Hepatocyte (in vitro differentiated cells): Measurements from ENCODE around the gene ATP5F1B. TPM values are rescaled to one million over a fixed set of nuclear protein-coding genes. Genes with fewer than 3 reads are reported as not detected.

Source experiments
- DNase-seq: peaks from one replicate; pipeline ENCODE4 v3.0.0-alpha.2; 2016; ENCODE audit warnings: low spot score
- H2AFZ ChIP-seq: fragments of 200-600 bp; sonication (generic); 2 replicates; pipeline ENCODE4 v1.6.0; 2016; ENCODE audit warnings: antibody characterized with exemption, mild to moderate bottlenecking
- H3K27ac ChIP-seq: fragments of 200-600 bp; sonication (generic); 2 replicates; pipeline ENCODE4 v1.5.1; 2016; ENCODE audit warnings: mild to moderate bottlenecking
- H3K27me3 ChIP-seq: fragments of 200-600 bp; sonication (generic); 2 replicates; pipeline ENCODE4 v1.6.1; 2016
- H3K36me3 ChIP-seq: fragments of 200-600 bp; sonication (generic); replicated peaks from 2 replicates; pipeline ENCODE4 v1.5.1; 2016; ENCODE audit warnings: low read depth; ENCODE audit not compliant: insufficient read depth
- H3K4me1 ChIP-seq: fragments of 200-600 bp; sonication (generic); 2 replicates; pipeline ENCODE4 v1.5.1; 2016; ENCODE audit warnings: mild to moderate bottlenecking, moderate library complexity; ENCODE audit not compliant: insufficient read depth
- H3K4me2 ChIP-seq: fragments of 200-600 bp; sonication (generic); 2 replicates; pipeline ENCODE4 v1.6.0; 2016
- H3K4me3 ChIP-seq: fragments of 200-600 bp; sonication (generic); 2 replicates; pipeline ENCODE4 v1.5.1; 2016; ENCODE audit warnings: mild to moderate bottlenecking
- H3K79me2 ChIP-seq: fragments of 200-600 bp; sonication (generic); 2 replicates; pipeline ENCODE4 v1.6.0; 2017; ENCODE audit warnings: mild to moderate bottlenecking
- H3K9me2 ChIP-seq: fragments of 200-600 bp; sonication (generic); replicated peaks from 2 replicates; pipeline ENCODE4 v1.6.0; 2017; ENCODE audit warnings: mild to moderate bottlenecking; ENCODE audit not compliant: insufficient read depth
- H3K9me3 ChIP-seq: fragments of 200-600 bp; sonication (generic); 2 replicates; pipeline ENCODE4 v1.5.1; 2016; ENCODE audit warnings: low read depth, mild to moderate bottlenecking
- H4K20me1 ChIP-seq: fragments of 200-600 bp; sonication (generic); 2 replicates; pipeline ENCODE4 v1.6.0; 2016; ENCODE audit warnings: mild to moderate bottlenecking; ENCODE audit not compliant: insufficient read depth, poor library complexity, severe bottlenecking
- CTCF ChIP-seq: fragments of 200-600 bp; sonication (generic); IDR thresholded peaks from 2 replicates; pipeline ENCODE4 v1.5.1; 2016; ENCODE audit warnings: antibody characterized with exemption, mild to moderate bottlenecking; ENCODE audit not compliant: poor library complexity
- EZH2 ChIP-seq: fragments of 200-600 bp; sonication (generic); IDR thresholded peaks from 2 replicates; pipeline ENCODE4 v1.6.1; 2016; ENCODE audit warnings: antibody characterized with exemption, mild to moderate bottlenecking, borderline replicate concordance
- EZH2phosphoT487 ChIP-seq: fragments of 200-600 bp; sonication (generic); IDR thresholded peaks from one replicate; pipeline ENCODE4 v1.6.1; 2018; ENCODE audit warnings: antibody characterized with exemption, mild to moderate bottlenecking, low read depth, moderate library complexity; ENCODE audit not compliant: unreplicated experiment, severe bottlenecking
- WGBS: methylation state at CpG from one replicate; pipeline ENCODE4 v1.1.6; 2016; ENCODE audit warnings: low lambda C conversion rate; ENCODE audit errors: missing lambda C conversion rate; 5-methylcytosine and 5-hydroxymethylcytosine counted together
- polyA plus RNA-seq: library from polyadenylated mRNA; unstranded; fragments of >200 nt; fragmentation: Nextera tagmentation; extraction: Ambion mirVana; gene quantifications from 2 replicates; pipeline ENCODE4 v1.2.1, GENCODE V29; 2016
- total RNA-seq: library from RNA; depleted of rRNA; stranded (reverse); fragments of >200 nt; gene quantifications from 2 replicates; pipeline ENCODE4 v1.2.3, GENCODE V29; 2014

The ATP5F1B gene
- total and polyA plus RNA-seq, 2 experiments from 2014 or later: 478 to 950 TPM

- Histone ChIP-seq H3K4me2 (peak overlapping the region; percentile 75), H2AFZ (peak overlapping the region; percentile 43), H3K27ac (peak overlapping the region; percentile 89), H3K9me3 (no peaks in the 10 kb centered on the region), H3K79me2 (peaks cover 60% of the 10 kb centered on the region), H4K20me1 (peaks cover 6% of the 10 kb centered on the region), H3K27me3 (no peaks in the 10 kb centered on the region), H3K4me3 (peak overlapping the region; percentile 79), H3K9me2 (no peaks in the 10 kb centered on the region), H3K36me3 (no peaks in the 10 kb centered on the region), H3K4me1 (peaks cover 35% of the 10 kb centered on the region)
- peak; percentile 87 for DNase-seq
- WGBS: under 1% methylated on average over 13 of the region's 27 CpGs
- TF ChIP-seq EZH2phosphoT487: no peak
- no peak for TF ChIP-seq CTCF
- TF ChIP-seq EZH2: no peak
These were observed 11.4 kb downstream of the ATP5F1B start for GRCh38 chr12:56634242-56634836.

GRCh38 chr12:56633468-56634241 lies 12.1 kb downstream of the ATP5F1B start:
- Histone ChIP-seq H2AFZ (no peak overlapping the region), H3K9me3 (no peaks in the 10 kb centered on the region), H3K4me3 (peak overlapping the region; percentile 79), H3K79me2 (peaks cover 67% of the 10 kb centered on the region), H3K4me2 (peak overlapping the region; percentile 75), H3K27ac (peak overlapping the region; percentile 89), H3K9me2 (no peaks in the 10 kb centered on the region), H3K36me3 (no peaks in the 10 kb centered on the region), H3K4me1 (peaks cover 35% of the 10 kb centered on the region), H4K20me1 (peaks cover 9% of the 10 kb centered on the region), H3K27me3 (no peaks in the 10 kb centered on the region)
- no peak for DNase-seq
- TF ChIP-seq EZH2 (no peak), EZH2phosphoT487 (no peak), CTCF (no peak)
- WGBS: 43% methylated on average over 12 of the region's 12 CpGs

- no peaks in the 10 kb centered on the region for H3K9me2 ChIP-seq
- TF ChIP-seq EZH2 (no peak), EZH2phosphoT487 (no peak), CTCF (no peak)
- peaks cover 33% of the 10 kb centered on the region for H3K4me1 ChIP-seq
- H2AFZ ChIP-seq: no peak overlapping the region
- no peaks in the 10 kb centered on the region for H3K36me3 ChIP-seq
- H3K27me3 ChIP-seq: no peaks in the 10 kb centered on the region
- peaks cover 75% of the 10 kb centered on the region for H3K79me2 ChIP-seq
- H4K20me1 ChIP-seq: peaks cover 17% of the 10 kb centered on the region
- H3K27ac ChIP-seq: peak overlapping the region; percentile 64
- WGBS: 79% methylated on average over 4 of the region's 4 CpGs
- no peak for DNase-seq
- peak overlapping the region; percentile 75 for H3K4me2 ChIP-seq
- no peaks in the 10 kb centered on the region for H3K9me3 ChIP-seq
- H3K4me3 ChIP-seq: no peak overlapping the region
These were observed 12.9 kb downstream of the ATP5F1B start for GRCh38 chr12:56632701-56633467.
